ENCODE results near the gene CTXND1.
A peak's percentile ranks its signal among the peaks of the same experiment; 100 is the strongest.

Gene CTXND1

GRCh38 chr15:80242802-80243201 is 9.2 kb downstream of the CTXND1 start:
- FAIRE-seq (no peak), DNase-seq (ENCODE audit: insufficient read length, low spot score) (no peak)
- no peak for TF ChIP-seq POLR2A (IDR thresholded peaks at IDR 0.05; ENCODE audit: low read depth, low read length)

- peak; percentile 33 for DNase-seq (ENCODE audit: insufficient read length, low spot score)
- no peak for TF ChIP-seq POLR2A (IDR thresholded peaks at IDR 0.05; ENCODE audit: low read depth, low read length)
- FAIRE-seq = no peak
Observed at GRCh38 chr15:80242132-80242769, 9.8 kb downstream of the CTXND1 start.

GRCh38 chr15:80241508-80241907 is 10.5 kb downstream of the CTXND1 start:
- FAIRE-seq = no peak
- no peak for TF ChIP-seq POLR2A (IDR thresholded peaks at IDR 0.05; ENCODE audit: low read depth, low read length)

GRCh38 chr15:80240276-80240675 is 11.7 kb downstream of the CTXND1 start:
- TF ChIP-seq POLR2A (IDR thresholded peaks at IDR 0.05; ENCODE audit: low read depth, low read length) = no peak
- no peak for FAIRE-seq
- DNase-seq (ENCODE audit: insufficient read length, low spot score) = no peak

More at GRCh38 chr15:80241508-80241907, 10.5 kb downstream of the CTXND1 start:
- no peak for DNase-seq (ENCODE audit: insufficient read length, low spot score)

GRCh38 chr15:80234883-80235282 is 17.1 kb downstream of the CTXND1 start:
- FAIRE-seq = no peak
- no peak for TF ChIP-seq POLR2A (IDR thresholded peaks at IDR 0.05; ENCODE audit: low read depth, low read length)
- peak; percentile 12 for DNase-seq (ENCODE audit: insufficient read length, low spot score)

GRCh38 chr15:80233581-80233980 is 18.4 kb downstream of the CTXND1 start:
- TF ChIP-seq POLR2A (IDR thresholded peaks at IDR 0.05; ENCODE audit: low read depth, low read length) = no peak
- no peak for DNase-seq (ENCODE audit: insufficient read length, low spot score)
- FAIRE-seq = no peak

GRCh38 chr15:80231371-80231770 is 20.6 kb downstream of the CTXND1 start:
- DNase-seq (ENCODE audit: insufficient read length, low spot score) (no peak), FAIRE-seq (no peak)
- no peak for TF ChIP-seq POLR2A (IDR thresholded peaks at IDR 0.05; ENCODE audit: low read depth, low read length)

GRCh38 chr15:80228959-80229610 is 22.9 kb downstream of the CTXND1 start:
- FAIRE-seq = no peak
- TF ChIP-seq POLR2A (IDR thresholded peaks at IDR 0.05; ENCODE audit: low read depth, low read length) = no peak
- peak; percentile 42 for DNase-seq (ENCODE audit: insufficient read length, low spot score)

GRCh38 chr15:80219955-80220354 is 32.1 kb downstream of the CTXND1 start:
- FAIRE-seq (no peak), DNase-seq (ENCODE audit: insufficient read length, low spot score) (no peak)
- TF ChIP-seq POLR2A (IDR thresholded peaks at IDR 0.05; ENCODE audit: low read depth, low read length) = no peak

- TF ChIP-seq POLR2A (IDR thresholded peaks at IDR 0.05; ENCODE audit: low read depth, low read length) = no peak
- DNase-seq (ENCODE audit: insufficient read length, low spot score) = no peak
- FAIRE-seq = no peak
Observed at GRCh38 chr15:80217327-80217900, 34.6 kb downstream of the CTXND1 start.

- DNase-seq (ENCODE audit: insufficient read length, low spot score) = no peak
- TF ChIP-seq POLR2A (IDR thresholded peaks at IDR 0.05; ENCODE audit: low read depth, low read length) = no peak
- no peak for FAIRE-seq
Observed at GRCh38 chr15:80216911-80217310, 35.1 kb downstream of the CTXND1 start.

- DNase-seq (ENCODE audit: insufficient read length, low spot score) (no peak), FAIRE-seq (no peak)
- TF ChIP-seq POLR2A (IDR thresholded peaks at IDR 0.05; ENCODE audit: low read depth, low read length) = no peak
Observed at GRCh38 chr15:80216141-80216540, 35.9 kb downstream of the CTXND1 start.

GRCh38 chr15:80214910-80215309 is 37.1 kb downstream of the CTXND1 start:
- FAIRE-seq (no peak), DNase-seq (ENCODE audit: insufficient read length, low spot score) (no peak)
- TF ChIP-seq POLR2A (IDR thresholded peaks at IDR 0.05; ENCODE audit: low read depth, low read length) = no peak

- DNase-seq (ENCODE audit: insufficient read length, low spot score) (no peak), FAIRE-seq (no peak)
- TF ChIP-seq POLR2A (IDR thresholded peaks at IDR 0.05; ENCODE audit: low read depth, low read length) = no peak
Observed at GRCh38 chr15:80211976-80212375, 40.0 kb downstream of the CTXND1 start.
